MV-4-11 (cell line): ENCODE measurements around the gene ANKRD39.

ENCODE experiments used
- DNase-seq: peaks from one replicate; lab custom pipeline; 2025; lab: John Stamatoyannopoulos, UW

The ANKRD39 gene

DNA sequence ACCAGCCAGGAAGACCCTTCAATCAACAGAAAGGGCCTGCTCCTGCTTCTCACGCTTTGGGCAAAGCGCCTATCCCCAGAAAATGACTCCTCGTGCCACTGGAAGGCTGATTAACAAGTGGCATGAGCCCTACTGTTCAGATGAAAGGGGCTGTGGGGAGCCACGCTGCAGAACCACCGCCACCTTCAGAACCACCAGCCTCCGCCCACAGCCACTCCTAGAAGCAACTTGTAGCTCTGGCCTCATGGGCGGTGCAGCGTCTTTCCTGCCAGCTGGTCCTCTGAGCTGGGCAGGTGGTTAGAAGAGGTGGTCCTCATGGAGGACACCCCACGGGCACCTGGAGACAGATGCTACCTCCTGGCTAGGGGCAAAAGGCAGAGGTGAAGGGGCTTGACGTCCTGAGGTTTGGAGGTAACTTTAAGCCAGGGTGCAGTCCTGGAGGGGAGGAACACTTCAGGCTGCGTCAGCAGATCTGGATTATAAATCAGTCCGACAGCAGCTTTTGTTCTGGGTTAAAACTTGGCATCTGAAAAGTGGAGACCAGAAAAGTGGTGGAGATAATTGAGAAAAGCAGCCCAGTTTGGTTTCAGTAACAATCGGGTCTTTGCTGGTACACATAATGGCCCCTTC lies 12.9 kb upstream of the ANKRD39 start:
- DNase-seq, result no peak

DNA sequence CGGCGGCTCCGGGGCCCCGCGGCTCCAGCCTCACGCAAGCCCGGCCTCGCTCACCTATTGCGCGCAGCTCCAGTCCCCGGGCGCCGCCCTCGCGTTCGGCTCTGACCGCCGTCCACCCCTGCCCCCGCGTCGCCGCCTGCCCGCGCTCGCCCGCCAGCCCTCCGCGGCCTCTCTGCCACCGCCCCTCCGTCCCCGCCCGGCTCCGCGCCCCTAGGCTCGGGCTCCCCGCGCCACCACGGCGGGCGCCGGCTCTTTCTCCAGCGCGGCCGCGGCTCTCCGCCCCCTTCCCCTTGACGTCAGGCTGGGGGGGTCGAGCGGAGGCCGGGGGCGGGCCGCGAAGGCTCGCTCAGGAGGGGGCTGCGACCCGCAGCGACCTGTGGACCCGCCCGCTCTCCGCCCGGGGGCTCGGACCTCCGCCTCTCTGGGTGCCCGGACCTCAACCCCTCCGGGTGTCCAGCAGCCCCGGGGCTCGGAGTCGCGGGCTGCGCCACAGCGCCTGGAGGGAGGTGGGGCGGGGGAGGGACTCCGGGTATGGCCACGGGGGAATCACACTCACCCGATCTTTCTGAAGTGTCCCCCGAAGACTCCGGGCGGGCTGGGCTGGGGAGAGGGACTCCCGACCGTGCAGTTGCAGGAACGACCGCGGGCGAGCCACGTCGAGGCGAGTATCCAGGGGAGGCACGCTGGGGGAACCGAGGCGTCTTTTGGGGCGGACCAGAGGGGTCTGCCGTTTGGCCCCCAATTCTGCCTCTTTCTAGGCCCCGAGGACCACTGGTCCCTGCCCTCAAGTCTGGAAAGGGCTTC lies 12.2 kb upstream of the ANKRD39 start, which contains the start of gene SEMA4C:
Gene SEMA4C, minus strand, starts transcription at position 259 of the 804 bp plus-strand sequence. CDS start 2,194 bp downstream, outside the sequence.
- no peak for DNase-seq

GRCh38 chr2:96869281-96869821 lies 11.5 kb upstream of the ANKRD39 start:
- DNase-seq, result no peak

DNA sequence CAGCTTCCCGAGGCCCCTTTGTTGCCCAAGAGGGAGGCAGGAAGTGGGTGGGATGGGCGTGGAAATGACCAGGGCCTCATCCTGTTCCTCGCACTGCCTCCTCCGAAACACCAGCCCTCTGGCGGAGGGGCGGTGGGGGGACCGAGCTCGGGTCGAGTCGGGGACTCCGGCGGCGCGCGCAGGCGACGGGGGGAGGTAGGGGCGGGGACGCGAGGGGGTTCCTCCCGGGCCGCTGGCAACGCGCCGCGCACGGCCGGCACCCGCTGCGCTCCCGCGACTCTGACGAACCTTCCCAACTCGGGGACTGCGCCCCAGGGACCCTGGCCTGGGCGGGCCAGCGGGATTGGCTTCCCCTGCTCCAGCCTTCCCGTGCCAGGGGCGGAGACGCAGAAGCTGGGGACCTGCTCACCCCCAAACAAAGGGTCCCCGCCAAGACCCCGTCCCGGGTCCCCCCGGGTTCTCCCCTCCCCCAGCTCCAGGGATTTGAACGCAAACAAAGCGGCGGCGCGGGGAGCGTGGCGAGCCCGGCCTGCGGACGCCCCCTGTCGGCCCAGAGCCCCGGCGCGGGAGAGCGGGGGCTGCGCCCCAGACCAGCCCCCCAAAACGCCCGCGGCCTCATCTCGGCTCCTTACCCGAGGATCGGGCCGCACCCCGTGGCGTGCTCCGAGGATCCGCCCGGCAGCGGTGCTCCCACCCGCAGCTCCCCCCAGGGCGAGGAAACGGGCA lies 10.9 kb upstream of the ANKRD39 start:
- DNase-seq, result peak; percentile 87

DNA sequence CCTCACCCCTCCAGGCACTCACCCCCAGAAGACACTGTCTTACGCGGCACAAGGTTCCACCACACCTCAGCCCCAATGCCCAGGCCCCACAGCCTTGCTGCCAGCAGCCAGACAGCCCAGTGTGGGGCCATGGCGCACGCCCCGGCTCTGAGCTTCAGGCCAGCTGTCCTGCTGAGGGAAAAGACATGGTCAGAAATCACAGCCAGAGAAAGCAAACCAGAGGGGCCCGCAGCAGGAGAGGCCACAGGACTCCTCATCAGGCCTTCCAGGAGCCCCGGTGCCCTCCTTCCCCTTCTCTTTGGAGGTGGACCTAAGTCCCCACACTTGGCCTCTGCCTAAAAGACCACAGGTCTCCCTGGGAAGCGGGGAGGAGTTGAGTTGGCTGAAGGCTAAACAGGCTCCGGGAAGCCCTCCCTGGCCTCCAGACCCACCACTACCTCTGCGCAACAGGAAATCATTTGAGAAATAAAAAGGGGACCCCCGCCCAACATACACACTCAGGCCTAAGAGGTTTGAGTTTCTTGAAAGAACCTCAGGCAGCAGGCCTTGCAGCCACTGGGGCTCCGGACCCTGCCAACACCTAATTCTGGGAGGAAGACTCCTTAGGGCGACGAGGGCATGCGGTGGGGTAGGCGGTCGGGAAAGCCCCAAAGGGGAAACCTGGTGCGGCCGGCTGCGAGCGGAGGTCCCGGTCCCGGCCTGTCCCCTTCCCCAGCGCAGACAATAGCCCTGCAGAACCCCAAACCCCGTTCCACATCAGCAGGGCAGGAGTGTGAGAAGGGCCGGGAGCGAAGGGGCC lies 10.1 kb upstream of the ANKRD39 start:
- DNase-seq, result no peak

DNA sequence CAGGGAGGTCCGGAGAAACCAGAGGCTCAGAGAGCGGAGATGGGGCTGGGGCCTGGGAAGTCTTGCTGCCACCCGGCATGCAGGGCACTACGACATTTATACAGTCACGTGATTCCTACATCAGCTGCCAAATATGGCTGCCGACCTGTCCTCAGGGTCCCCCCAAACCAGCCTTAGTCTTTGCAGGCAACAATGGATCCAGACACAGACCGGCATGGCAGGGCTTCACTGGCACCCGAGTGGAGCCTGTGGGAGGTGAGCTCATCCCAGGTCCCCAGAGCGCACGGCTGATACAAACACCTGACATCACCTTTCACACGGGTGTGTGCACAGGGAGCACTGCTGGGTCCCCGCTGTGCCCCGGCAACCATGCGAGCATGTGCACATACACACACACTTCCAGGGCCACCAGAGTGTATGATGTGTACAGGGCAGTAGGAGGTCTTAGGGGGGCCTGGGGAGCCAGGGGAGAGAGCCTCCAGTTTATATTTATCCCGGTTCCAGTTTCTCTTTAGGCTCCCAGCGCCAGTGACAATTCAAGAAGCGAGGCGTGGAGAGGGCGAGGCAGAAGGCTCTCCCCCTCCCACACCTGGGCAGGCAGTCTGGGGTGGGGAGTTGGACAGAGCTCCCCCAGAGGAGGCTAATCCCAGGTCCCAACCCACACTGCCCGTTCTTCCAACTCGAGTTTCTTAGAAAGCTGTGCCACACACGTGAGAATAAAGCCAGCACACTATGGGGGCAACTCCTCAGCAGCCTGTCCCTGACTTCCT lies 9.4 kb upstream of the ANKRD39 start:
- DNase-seq, result no peak

- no peak for DNase-seq
These were observed 8.8 kb upstream of the ANKRD39 start for GRCh38 chr2:96866586-96866985.

GRCh38 chr2:96866149-96866548 lies 8.3 kb upstream of the ANKRD39 start:
- DNase-seq, result no peak

DNA sequence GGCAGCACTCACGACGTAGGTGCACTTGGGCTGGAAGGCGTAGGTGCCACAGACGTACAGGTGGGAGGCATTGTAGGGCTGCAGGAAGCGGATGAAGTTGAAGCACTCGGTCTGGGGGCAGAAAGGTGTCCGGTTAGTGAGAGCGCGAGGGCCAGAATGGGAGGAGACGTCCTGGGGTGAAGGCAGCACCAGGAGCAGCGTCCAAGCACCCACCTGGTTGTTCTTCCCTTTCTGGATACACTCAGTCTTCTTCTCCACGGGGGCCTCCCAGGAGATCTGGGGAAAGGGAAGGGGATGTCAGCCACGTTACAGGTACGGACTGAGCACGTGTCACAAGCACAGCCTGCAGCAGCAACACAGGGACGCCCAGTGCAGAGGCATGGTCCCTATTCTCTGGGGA lies 7.8 kb upstream of the ANKRD39 start:
- no peak for DNase-seq

DNA sequence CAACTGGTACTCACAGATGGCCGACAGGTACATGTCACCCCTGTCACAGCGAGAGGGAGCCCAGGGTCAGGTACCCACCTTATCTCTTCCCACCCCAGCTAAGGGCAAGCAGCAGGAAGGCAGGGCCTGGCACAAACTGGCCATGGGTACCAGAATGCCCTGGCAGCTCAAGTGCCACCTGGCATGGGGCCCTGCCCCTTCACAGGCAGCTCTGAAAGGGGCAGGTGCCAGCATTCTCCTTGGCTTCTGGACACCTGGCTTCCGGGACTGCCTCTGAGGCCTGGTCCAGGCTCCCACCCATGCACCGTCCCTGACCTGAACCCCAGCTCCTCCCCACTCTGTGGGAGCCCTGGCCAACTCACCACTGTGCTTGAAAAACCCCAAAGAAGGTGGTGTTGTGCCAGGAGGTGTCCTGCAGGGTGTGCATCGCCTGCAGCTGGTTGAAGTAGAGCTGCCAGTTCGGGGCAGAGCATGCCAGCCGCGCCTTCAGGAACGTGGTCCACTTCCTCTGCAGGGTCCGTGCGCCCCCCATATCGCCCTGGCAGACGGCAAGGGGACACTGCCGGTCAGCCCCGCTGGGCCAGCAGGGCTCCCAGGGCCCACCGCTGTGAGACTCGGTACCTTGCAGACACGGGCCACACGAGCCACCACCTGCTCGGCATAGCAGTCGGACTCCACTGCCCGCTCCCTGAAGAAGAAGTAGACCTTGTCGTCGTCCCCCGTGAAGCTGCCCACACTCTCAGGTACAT lies 6.7 kb upstream of the ANKRD39 start:
- DNase-seq, result no peak

DNA sequence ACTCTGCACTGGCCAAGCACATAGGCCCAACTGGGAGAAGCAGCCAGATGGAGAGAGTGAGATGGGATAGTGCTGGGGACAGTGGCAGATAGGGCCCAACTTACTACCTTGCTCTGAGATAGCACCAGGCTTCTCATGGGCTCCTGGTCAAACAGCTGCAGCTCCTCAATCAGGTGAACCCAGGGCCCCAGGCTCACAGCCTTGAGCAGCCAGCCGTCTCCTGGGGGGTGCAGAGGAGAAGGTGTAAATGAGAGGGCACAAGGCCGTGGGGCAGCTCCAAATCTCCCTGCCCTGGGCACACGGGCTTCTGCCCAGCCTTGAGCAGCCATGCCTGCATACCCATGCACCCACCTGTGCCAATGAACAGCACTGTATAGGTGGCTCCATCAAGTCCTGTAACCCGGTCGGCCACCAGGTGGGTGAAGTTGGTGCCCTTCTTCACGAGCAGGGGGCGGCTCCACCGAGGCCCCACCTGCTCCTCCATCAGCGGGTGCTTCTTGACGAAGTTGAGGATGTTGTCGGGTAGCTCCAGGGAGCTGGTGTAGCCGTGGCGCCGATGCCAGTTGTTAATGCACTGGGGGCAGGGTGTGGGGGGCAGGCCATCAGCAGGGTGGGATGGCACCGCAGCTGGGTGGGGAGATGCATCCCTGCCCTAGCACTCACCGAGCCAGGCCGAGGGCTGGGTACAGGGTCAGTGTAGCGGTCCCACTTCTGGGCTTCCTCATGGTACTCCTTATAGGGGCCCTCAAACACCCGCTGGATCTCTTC lies 5.9 kb upstream of the ANKRD39 start:
- DNase-seq, result no peak

DNA sequence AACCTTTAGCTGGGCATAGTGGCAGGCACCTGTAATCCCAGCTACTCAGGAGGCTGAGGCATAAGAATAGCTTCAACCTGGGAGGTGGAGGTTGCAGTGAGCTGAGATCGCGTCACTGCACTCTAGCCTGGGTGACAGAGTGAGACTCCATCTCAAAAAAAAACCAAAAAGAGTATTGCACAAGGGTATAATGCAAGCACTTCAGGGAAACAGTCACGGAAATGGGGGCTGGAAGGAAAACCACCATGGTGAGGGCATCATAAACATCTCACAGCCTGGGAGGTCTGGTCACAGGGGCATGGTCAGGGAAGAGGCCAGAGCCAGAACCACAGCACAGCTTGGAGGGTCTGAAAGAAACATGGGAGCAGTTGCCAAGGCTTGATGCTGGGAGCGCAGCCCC lies 5.2 kb upstream of the ANKRD39 start:
- peak; percentile 75 for DNase-seq

- no peak for DNase-seq
These were observed 3.3 kb upstream of the ANKRD39 start for GRCh38 chr2:96861074-96861473.

DNA sequence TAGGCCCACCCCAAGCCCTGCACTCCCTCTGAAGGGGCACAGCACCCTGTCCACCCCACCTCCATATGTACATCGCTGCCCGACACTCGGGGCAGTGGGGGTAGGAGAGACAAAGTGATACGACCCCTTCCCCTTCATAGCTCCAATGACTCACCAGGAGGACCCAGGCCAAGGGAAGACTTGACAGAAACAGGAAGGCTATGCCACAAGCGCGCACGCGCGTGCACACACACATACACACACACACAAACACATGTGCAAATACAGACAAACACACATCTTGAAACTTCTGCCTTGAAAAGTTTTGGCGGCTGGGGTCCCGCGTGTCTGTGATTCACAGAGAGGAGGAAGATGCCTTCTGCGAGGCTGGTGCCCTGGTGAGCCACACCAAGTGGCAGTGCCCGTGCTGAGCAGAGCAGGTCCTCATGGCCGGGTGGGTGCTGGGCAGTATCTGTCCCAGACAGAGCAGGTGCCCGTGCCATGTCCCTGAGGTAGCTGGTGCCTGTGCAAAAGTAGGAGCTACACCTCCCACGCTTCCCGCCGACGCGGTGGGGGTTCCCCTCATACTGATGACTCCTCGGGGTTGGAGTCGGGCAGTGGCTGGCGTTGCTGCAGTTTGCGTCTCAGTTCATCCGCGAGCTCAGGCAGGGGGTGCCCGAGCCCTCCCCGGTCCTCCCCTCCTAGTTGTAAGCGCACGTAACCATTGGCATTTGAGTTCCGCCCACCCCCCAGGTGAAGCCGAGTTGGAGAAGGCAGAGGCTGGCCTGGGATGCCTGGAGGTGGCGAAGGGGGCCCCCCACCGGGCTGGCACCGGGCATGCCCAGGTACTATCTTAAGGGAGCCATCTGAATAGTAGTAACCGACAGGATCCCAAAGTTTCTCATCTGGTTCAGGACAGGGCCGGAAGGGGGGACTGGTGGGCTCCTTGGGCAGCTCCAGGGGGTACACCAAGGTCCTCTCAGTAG lies 2.5 kb upstream of the ANKRD39 start:
- peak; percentile 60 for DNase-seq

DNA sequence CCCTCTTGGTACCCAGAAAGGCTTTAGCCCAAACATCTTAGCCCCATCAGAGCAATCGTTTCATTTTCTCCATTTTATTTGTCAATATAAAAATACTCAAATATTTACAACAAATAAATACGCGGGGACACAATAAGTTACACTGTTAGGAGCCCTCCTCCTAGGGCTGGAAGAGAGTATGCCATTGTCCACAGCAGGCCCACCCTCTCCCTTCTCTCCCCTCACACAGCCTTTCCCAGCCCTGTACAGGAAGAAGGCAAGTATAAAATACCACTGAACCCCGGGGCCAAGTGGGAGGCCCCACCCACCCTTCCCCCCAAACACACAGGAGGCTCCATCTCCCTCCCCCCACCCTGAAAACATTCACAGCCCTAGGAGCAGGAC lies 1.9 kb upstream of the ANKRD39 start:
- DNase-seq, result no peak

DNA sequence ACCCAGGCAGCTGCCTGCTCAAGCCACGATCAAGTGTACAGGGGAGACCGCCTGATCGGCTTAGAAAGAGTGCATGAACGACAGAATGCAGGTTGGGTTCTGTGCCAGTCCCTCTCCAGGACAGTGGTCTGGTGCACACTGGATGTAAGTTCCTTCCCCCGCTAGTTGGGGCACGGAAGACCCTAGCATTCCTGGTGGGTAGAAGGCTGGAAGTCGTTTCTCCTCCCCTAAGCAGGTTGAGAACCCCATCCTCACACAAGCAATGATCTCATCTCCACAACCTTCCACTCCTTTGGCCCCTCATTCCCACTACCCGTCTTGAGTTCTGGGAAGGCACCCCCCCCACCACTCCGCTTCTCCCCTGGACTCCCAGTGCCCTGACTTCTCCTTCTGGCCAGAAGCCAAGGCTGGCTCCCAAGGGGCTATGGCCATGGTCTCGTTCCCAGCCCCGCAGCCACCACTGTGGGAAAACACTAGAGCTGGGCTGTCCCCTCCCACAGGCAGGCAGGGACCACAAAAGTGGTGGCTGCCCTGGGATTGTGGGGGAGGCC lies 1.4 kb upstream of the ANKRD39 start:
- no peak for DNase-seq

- peak; percentile 34 for DNase-seq
These were observed 795 bp downstream of the ANKRD39 start for GRCh38 chr2:96856776-96857666.
